LNCAP (cell line): ENCODE results near the gene ELF4.

Source experiments
- TF ChIP-seq, protein P1 (sequence below): fragments of 450-650 bp; IDR thresholded peaks from 2 replicates; pipeline ENCODE4 v1.5.1; 2017; ENCODE audit warnings: mild to moderate bottlenecking

The ELF4 gene

DNA sequence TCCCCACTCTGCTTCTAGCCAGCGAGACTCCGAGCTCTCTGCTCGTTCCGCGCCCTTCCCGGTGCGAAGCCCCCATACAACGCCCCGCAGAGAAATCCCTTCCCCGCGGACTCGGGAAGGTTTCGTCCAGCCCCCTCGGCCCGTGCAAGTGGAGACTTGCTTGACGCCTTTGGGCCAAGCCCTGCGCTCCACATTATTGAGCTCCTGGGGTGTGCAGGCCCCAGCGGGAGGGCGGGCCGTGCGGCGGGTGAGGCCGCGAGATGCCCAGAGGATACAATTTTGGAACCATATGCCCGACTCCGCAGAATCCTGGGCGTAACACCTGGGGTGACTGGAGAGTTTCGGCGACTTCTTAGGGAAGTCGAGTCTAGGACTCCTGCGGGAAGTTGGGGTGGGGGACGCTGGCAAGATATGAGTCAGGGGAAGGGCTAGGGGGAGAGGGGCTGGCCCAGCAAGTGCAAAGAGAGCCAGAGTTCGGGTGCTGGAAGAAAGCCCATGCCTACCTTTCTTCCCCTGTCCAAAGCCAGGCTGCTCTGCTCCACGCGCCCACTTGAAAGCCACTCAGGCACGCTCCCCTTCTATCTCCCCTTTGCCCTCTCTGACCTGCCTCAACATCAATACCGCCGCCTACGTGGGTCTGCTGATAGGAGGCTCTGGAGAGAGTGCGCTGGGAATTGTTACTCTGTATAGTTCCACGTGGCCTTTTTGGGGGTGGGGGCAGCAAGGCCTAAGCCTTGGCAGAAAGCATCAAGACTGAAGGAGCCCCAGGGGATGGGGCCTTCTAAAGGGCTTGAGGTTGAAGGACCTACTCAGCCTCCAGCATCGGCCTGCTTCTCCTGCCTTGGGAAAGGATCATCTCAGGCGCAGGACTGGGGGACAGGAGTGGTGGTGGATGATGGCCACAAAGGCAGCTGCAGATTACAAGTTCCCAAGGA is 1.2 kb upstream of the ELF4 start:
- TF ChIP-seq, protein P1, sequence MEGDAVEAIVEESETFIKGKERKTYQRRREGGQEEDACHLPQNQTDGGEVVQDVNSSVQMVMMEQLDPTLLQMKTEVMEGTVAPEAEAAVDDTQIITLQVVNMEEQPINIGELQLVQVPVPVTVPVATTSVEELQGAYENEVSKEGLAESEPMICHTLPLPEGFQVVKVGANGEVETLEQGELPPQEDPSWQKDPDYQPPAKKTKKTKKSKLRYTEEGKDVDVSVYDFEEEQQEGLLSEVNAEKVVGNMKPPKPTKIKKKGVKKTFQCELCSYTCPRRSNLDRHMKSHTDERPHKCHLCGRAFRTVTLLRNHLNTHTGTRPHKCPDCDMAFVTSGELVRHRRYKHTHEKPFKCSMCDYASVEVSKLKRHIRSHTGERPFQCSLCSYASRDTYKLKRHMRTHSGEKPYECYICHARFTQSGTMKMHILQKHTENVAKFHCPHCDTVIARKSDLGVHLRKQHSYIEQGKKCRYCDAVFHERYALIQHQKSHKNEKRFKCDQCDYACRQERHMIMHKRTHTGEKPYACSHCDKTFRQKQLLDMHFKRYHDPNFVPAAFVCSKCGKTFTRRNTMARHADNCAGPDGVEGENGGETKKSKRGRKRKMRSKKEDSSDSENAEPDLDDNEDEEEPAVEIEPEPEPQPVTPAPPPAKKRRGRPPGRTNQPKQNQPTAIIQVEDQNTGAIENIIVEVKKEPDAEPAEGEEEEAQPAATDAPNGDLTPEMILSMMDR = no peak

GRCh38 chrX:130109429-130110378 is 593 bp downstream of the ELF4 start:
- TF ChIP-seq, protein P1 = no peak

DNA sequence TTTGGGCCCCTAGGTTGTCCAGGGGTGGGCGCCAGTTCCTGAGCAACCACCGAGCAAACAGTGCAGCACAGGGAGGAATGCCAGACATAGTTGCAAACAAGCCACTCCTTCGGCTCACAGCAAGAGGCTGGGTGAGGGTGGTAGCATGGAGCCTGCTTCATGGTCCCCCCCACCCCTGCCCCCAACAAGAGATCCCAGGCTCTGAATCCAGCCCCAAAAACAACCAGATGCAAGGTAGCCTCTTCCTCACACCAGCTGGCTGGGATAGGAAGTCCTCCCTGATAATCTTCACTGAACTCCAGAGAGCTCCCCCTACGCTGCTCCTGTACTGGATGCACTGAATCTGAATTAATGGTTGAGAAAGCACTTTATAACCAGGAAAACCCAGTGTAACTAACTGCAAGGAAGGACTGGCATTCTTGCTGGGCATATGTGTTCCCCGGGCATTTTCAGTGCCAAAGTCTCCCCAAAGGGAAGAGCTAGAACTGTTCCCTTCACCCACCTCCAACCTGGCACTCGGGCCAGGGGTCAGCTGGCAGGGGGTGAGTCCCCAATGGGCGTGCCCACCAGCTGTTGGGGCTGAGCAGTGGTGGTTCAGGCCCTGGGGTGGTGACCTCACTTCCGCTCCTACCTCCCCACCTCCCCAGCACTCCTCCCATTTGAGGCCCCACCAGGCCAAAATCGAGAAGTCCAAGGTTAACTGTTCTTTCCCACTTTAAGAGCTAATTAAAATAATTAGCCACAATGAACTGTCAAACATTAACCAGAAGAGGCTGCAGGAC is 1.5 kb downstream of the ELF4 start:
- TF ChIP-seq, protein P1 = no peak

DNA sequence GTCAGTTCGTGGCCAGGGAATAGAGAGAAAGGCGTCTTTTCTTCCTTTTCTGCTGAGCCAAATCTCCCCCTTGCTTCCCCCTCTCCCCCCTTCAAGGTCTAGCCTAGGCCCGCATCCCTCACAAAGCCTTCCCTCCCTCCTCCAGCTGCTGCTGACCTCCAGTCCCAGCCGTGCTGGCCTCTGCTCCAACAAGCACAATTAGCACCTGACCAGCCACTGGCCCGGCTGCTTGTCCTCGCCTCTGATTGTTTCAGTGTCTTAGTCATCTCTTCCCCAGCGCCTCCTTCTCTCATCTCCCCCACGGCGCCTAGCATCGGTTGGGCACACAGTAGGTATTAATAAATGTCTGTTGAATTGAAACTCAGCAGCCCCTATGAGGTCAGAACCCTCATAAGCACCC is 4.2 kb downstream of the ELF4 start:
- TF ChIP-seq, protein P1 = no peak

- TF ChIP-seq, protein P1 = no peak
These were observed 5.1 kb downstream of the ELF4 start for GRCh38 chrX:130105244-130105643.

DNA sequence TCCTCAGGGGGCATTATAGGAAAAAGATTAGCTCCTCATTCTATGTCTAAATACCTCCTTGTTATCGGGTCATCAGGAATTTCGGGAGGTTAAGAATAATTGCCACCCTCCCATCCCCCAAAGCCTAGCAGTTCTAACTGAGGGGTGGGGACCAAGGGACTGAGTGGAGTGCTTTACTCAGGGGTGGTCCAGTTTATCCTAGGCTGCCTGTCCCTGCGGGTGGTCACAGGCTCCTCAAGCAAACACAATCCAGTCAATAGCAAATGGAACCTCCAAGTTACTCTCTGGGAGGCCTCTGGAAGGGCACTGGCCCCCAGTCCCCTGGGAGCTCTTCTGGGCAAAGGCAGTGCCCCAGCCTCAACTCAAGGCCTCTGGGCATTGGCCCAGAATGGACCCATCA is 6.7 kb downstream of the ELF4 start:
- TF ChIP-seq, protein P1 = no peak

DNA sequence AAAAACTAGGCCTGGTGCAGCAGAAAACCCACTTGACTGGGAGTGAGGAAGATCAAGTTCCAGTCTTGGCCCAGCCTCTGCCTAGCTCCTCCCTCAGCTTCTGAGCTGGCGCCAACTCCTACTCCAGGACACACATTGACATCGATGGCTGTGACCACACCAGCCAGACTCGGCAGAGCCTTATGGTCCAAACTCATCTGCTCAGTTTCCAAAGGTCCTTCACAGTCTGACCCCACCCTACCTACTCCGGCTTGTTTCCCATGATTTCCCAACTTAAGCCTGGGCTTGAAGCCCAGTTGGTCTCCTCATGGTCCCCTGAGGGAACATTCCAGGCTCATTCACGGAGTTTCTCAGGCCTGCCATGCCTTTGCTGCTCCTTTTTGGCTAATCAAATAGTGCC is 10.1 kb downstream of the ELF4 start:
- TF ChIP-seq, protein P1 = no peak
